Measurements from ENCODE around the gene ZNF341.

ZNF341 gene

GRCh38 chr20:33837096-33837830 is 105.5 kb downstream of the ZNF341 start:
- Histone ChIP-seq H3K4me2 (ENCODE audit: insufficient read depth, low read length) (no peak overlapping the region), H3K27me3 (ENCODE audit: insufficient read depth, low read length, poor library complexity) (no peaks in the 10 kb centered on the region), H3K4me1 (ENCODE audit: insufficient read depth, low read length) (no peaks in the 10 kb centered on the region), H4K20me1 (ENCODE audit: insufficient read depth, low read length) (peaks cover 80% of the 10 kb centered on the region), H3K4me3 (ENCODE audit: low read depth in 1 of 2, low read length in 2 of 2) (no peak overlapping the region), H2AFZ (ENCODE audit: low read depth, low read length) (no peak overlapping the region), H3K36me3 (ENCODE audit: insufficient read depth, low read length) (peaks cover 5% of the 10 kb centered on the region), H3K79me2 (ENCODE audit: insufficient read depth, low read length) (peaks cover 100% of the 10 kb centered on the region), H3K9ac (ENCODE audit: low read depth, low read length) (no peak overlapping the region), H3K27ac (ENCODE audit: low read length) (no peak overlapping the region), H3K9me3 (ENCODE audit: insufficient read depth, low read length, severe bottlenecking) (no peaks in the 10 kb centered on the region)
- no peak for ATAC-seq (ENCODE audit: insufficient read depth, low read depth)
- no peak for TF ChIP-seq CTCF (IDR thresholded peaks at IDR 0.05; ENCODE audit: borderline replicate concordance, extremely low read depth, low read length, poor library complexity, severe bottlenecking)
- no peak for TF ChIP-seq EZH2 (IDR thresholded peaks at IDR 0.05; ENCODE audit: borderline replicate concordance, low read depth, low read length, severe bottlenecking)
- no peak for DNase-seq

- Histone ChIP-seq H3K27ac (ENCODE audit: low read length) (no peak overlapping the region), H3K9me3 (ENCODE audit: insufficient read depth, low read length, severe bottlenecking) (no peaks in the 10 kb centered on the region), H3K4me3 (ENCODE audit: low read depth in 1 of 2, low read length in 2 of 2) (no peak overlapping the region), H3K79me2 (ENCODE audit: insufficient read depth, low read length) (peaks cover 100% of the 10 kb centered on the region), H3K4me1 (ENCODE audit: insufficient read depth, low read length) (no peaks in the 10 kb centered on the region), H3K27me3 (ENCODE audit: insufficient read depth, low read length, poor library complexity) (no peaks in the 10 kb centered on the region), H3K9ac (ENCODE audit: low read depth, low read length) (no peak overlapping the region), H4K20me1 (ENCODE audit: insufficient read depth, low read length) (peaks cover 83% of the 10 kb centered on the region), H3K4me2 (ENCODE audit: insufficient read depth, low read length) (no peak overlapping the region), H3K36me3 (ENCODE audit: insufficient read depth, low read length) (0 out of 2 replicates have a peak, but pooled peaks cover 3% of the 10 kb centered on the region), H2AFZ (ENCODE audit: low read depth, low read length) (no peak overlapping the region)
- no peak for DNase-seq
- ATAC-seq (ENCODE audit: insufficient read depth, low read depth): no peak
- TF ChIP-seq EZH2 (IDR thresholded peaks at IDR 0.05; ENCODE audit: borderline replicate concordance, low read depth, low read length, severe bottlenecking) (no peak), CTCF (IDR thresholded peaks at IDR 0.05; ENCODE audit: borderline replicate concordance, extremely low read depth, low read length, poor library complexity, severe bottlenecking) (no peak)
Observed at GRCh38 chr20:33838035-33838864, 106.5 kb downstream of the ZNF341 start.

- H3K9ac ChIP-seq (ENCODE audit: low read depth, low read length): no peak overlapping the region
- no peak overlapping the region for H3K4me2 ChIP-seq (ENCODE audit: insufficient read depth, low read length)
- peaks cover 87% of the 10 kb centered on the region for H4K20me1 ChIP-seq (ENCODE audit: insufficient read depth, low read length)
- DNase-seq: no peak
- H3K27ac ChIP-seq (ENCODE audit: low read length): no peak overlapping the region
- no peak overlapping the region for H3K4me3 ChIP-seq (ENCODE audit: low read depth in 1 of 2, low read length in 2 of 2)
- no peak for TF ChIP-seq CTCF (IDR thresholded peaks at IDR 0.05; ENCODE audit: borderline replicate concordance, extremely low read depth, low read length, poor library complexity, severe bottlenecking)
- no peak for TF ChIP-seq EZH2 (IDR thresholded peaks at IDR 0.05; ENCODE audit: borderline replicate concordance, low read depth, low read length, severe bottlenecking)
- no peaks in the 10 kb centered on the region for H3K9me3 ChIP-seq (ENCODE audit: insufficient read depth, low read length, severe bottlenecking)
- peaks cover 99% of the 10 kb centered on the region for H3K79me2 ChIP-seq (ENCODE audit: insufficient read depth, low read length)
- H3K4me1 ChIP-seq (ENCODE audit: insufficient read depth, low read length): no peaks in the 10 kb centered on the region
- peak; percentile 67 for ATAC-seq (ENCODE audit: insufficient read depth, low read depth)
- no peaks in the 10 kb centered on the region for H3K36me3 ChIP-seq (ENCODE audit: insufficient read depth, low read length)
- H2AFZ ChIP-seq (ENCODE audit: low read depth, low read length): no peak overlapping the region
- no peaks in the 10 kb centered on the region for H3K27me3 ChIP-seq (ENCODE audit: insufficient read depth, low read length, poor library complexity)
Observed at GRCh38 chr20:33839591-33839990, 107.8 kb downstream of the ZNF341 start.

All from DND-41 (cell line).